Measurements from ENCODE around the gene TAC4. TPM values are rescaled to one million over a fixed set of nuclear protein-coding genes. Genes with fewer than 3 reads are reported as not detected.

The TAC4 gene
- total and polyA plus RNA-seq, 9 of the 15 experiments (the other 6 are each of a cell fraction or from before 2014, with no cell fraction given): 0.17 TPM; not detected in 8

- TF ChIP-seq MAFK (IDR thresholded peaks at IDR 0.05; ENCODE audit: low read length) (peak; percentile 77), NFE2 (IDR thresholded peaks at IDR 0.05; ENCODE audit: low read depth) (peak; percentile 94), C11orf30 (IDR thresholded peaks at IDR 0.05; ENCODE audit: low read depth) (peak; percentile 79), BACH1 (tag; IDR thresholded peaks at IDR 0.05) (peak; percentile 36; the same call in 1 of the 2 replicates), RCOR1 (IDR thresholded peaks at IDR 0.05; ENCODE audit: borderline replicate concordance in 1 of 2, low read depth in 2 of 2, low read length in 2 of 2) (peak in 1 of 2 experiments; percentile 80; a peak in 2 of 4 replicates), KDM1A (IDR thresholded peaks at IDR 0.05) (peak; percentile 67)
These were observed 19.5 kb downstream of the TAC4 start (continued) for GRCh38 chr17:49828325-49828724.

- no TSS peak for BruUV-seq (replicated peaks)
- Histone ChIP-seq H3K27ac (ENCODE audit: extremely low read depth, low read depth, low read length) (no peak overlapping the region), H3K79me2 (ENCODE audit: control insufficient read depth, insufficient read depth, low read length) (no peaks in the 10 kb centered on the region), H3K9me3 (replicated peaks; ENCODE audit: control insufficient read depth, insufficient read depth, low read depth, low read length) (no peaks in the 10 kb centered on the region), H3K4me2 (ENCODE audit: insufficient read depth, low read length) (no peak overlapping the region), H3K4me3 (no peak overlapping the region), H3K36me3 (ENCODE audit: control insufficient read depth, insufficient read depth, low read length) (peaks cover 94% of the 10 kb centered on the region), H4K20me1 (replicated peaks; ENCODE audit: control insufficient read depth, insufficient read depth, low read length) (no peaks in the 10 kb centered on the region), H3K4me1 (replicated peaks in 1 of 2; ENCODE audit: control insufficient read depth in 2 of 2, insufficient read depth in 2 of 2, low read length in 2 of 2) (no peaks in the 10 kb centered on the region), H2AFZ (ENCODE audit: low read depth, low read length) (no peak overlapping the region), H3K27me3 (ENCODE audit: control insufficient read depth in 2 of 2, insufficient read depth in 2 of 2, low read length in 2 of 2) (no peaks in the 10 kb centered on the region), H3K9me1 (ENCODE audit: control insufficient read depth, insufficient read depth, low read length) (no peaks in the 10 kb centered on the region), H3K9ac (ENCODE audit: insufficient read depth in 1 of 2, low read depth in 2 of 2, low read length in 2 of 2) (no peak overlapping the region)
- ChIA-PET POLR2A (interaction anchor here (0.7 kb wide), 1 partner anchor 21 kb away, joined by 3 read pairs; no protein-coding TSS in a partner anchor), CTCF (ENCODE audit: low intra/inter-chr PET ratio) (no interaction called here)
- in situ Hi-C loops (cut with MboI) (no loop called here), intact Hi-C loops (cut with micrococcal nuclease) (no loop called here)
- 84% methylated on average over 2 of the region's 2 CpGs for WGBS (ENCODE audit: insufficient coverage, low coverage, missing lambda C conversion rate)
- FAIRE-seq: no peak
- no peak for DNase-seq (ENCODE audit: extremely low read depth in 1 of 4, low spot score in 3 of 4)
- no peak for ATAC-seq
- TF ChIP-seq ZBTB33 (CRISPR knock-in tag; IDR thresholded peaks at IDR 0.05): no peak
- TF ChIP-seq ZNF436 (CRISPR knock-in tag; IDR thresholded peaks at IDR 0.05): no peak
- TF ChIP-seq JUND (IDR thresholded peaks at IDR 0.05; ENCODE audit: borderline replicate concordance, low read depth, low read length): no peak
- no peak for TF ChIP-seq JUND (tag; IDR thresholded peaks at IDR 0.05; ENCODE audit: borderline replicate concordance, low read depth, low read length)
- no peak for TF ChIP-seq KHSRP (IDR thresholded peaks at IDR 0.05)
- no peak for TF ChIP-seq GTF2F1 (IDR thresholded peaks at IDR 0.05; ENCODE audit: low read depth, low read length)
- no peak for TF ChIP-seq STAT5B (CRISPR knock-in tag; IDR thresholded peaks at IDR 0.05)
- TF ChIP-seq ZBTB26 (CRISPR knock-in tag; IDR thresholded peaks at IDR 0.05): no peak
- TF ChIP-seq ZNF384 (IDR thresholded peaks at IDR 0.05; ENCODE audit: low read depth, low read length): no peak
- no peak for TF ChIP-seq MBD2 (IDR thresholded peaks at IDR 0.05; ENCODE audit: borderline replicate concordance, low read depth)
- TF ChIP-seq BRF2 (IDR thresholded peaks at IDR 0.05; ENCODE audit: borderline replicate concordance, insufficient read depth, insufficient read length): no peak
- no peak for TF ChIP-seq ZKSCAN3 (CRISPR knock-in tag; IDR thresholded peaks at IDR 0.05)
- no peak for TF ChIP-seq ARHGAP35 (IDR thresholded peaks at IDR 0.05; ENCODE audit: partially characterized antibody)
These were observed 22.2 kb downstream of the TAC4 start for GRCh38 chr17:49825645-49826044.

All from K562 (cell line).